Hepatic stellate cell (primary cell): ENCODE measurements around the gene SORL1.

ENCODE experiments used
- DNase-seq: peaks from one replicate; pipeline ENCODE4 v3.0.0; 2011; ENCODE audit warnings: low spot score

The SORL1 gene

GRCh38 chr11:121451178-121451985 lies 732 bp upstream of the SORL1 start:
- DNase-seq = no peak

GRCh38 chr11:121452609-121453150 lies 566 bp downstream of the SORL1 start, which contains the start of gene SORL1-AS1:
SORL1-AS1 (minus strand) TSS chr11:121452967.
- DNase-seq = no peak

- no peak for DNase-seq
Measured at GRCh38 chr11:121453589-121454299, 1.6 kb downstream of the SORL1 start.

- DNase-seq = no peak
Measured at GRCh38 chr11:121455115-121455514, 3.0 kb downstream of the SORL1 start.

GRCh38 chr11:121456151-121456550 lies 4.0 kb downstream of the SORL1 start:
- DNase-seq = no peak

- no peak for DNase-seq
Measured at GRCh38 chr11:121456816-121457431, 4.8 kb downstream of the SORL1 start.

- no peak for DNase-seq
Measured at GRCh38 chr11:121458551-121458950, 6.4 kb downstream of the SORL1 start.

GRCh38 chr11:121459413-121460017 lies 7.4 kb downstream of the SORL1 start:
- DNase-seq = no peak

GRCh38 chr11:121460941-121461514 lies 8.9 kb downstream of the SORL1 start:
- DNase-seq = no peak

GRCh38 chr11:121461843-121462242 lies 9.7 kb downstream of the SORL1 start:
- no peak for DNase-seq

- no peak for DNase-seq
Measured at GRCh38 chr11:121463689-121464335, 11.7 kb downstream of the SORL1 start.

- DNase-seq = peak; percentile 84
Measured at GRCh38 chr11:121464352-121464946, 12.3 kb downstream of the SORL1 start.

GRCh38 chr11:121465709-121466062 lies 13.6 kb downstream of the SORL1 start:
- DNase-seq = no peak

GRCh38 chr11:121466063-121466794 lies 14.1 kb downstream of the SORL1 start:
- peak; percentile 95 for DNase-seq

GRCh38 chr11:121467471-121467870 lies 15.4 kb downstream of the SORL1 start:
- DNase-seq = no peak

GRCh38 chr11:121467965-121468364 lies 15.9 kb downstream of the SORL1 start:
- DNase-seq = no peak

- no peak for DNase-seq
Measured at GRCh38 chr11:121469910-121470309, 17.8 kb downstream of the SORL1 start.

- DNase-seq = no peak
Measured at GRCh38 chr11:121471167-121471566, 19.1 kb downstream of the SORL1 start.

GRCh38 chr11:121472312-121472711 lies 20.2 kb downstream of the SORL1 start:
- DNase-seq = no peak

GRCh38 chr11:121473064-121473777 lies 21.1 kb downstream of the SORL1 start:
- DNase-seq = no peak
